Keratinocyte (primary cell): Measurements from ENCODE around the gene ZNF521.

ENCODE experiments used
- CTCF ChIP-seq, 3 experiments: IDR thresholded peaks in 1 of 3; conservative IDR thresholded peaks in 1 of 3; optimal IDR thresholded peaks in 1 of 3; 2 replicates in 2 of 3; 3 replicates in 1 of 3; pipeline versions ENCODE3 to v1.5.1; 2011; ENCODE audit warnings: low read length in 3 of 3, mild to moderate bottlenecking in 3 of 3, moderate library complexity in 2 of 3, control low read depth in 1 of 3, inconsistent platforms in 1 of 3; ENCODE audit not compliant: insufficient read depth in 2 of 3; ENCODE audit errors: extremely low read depth in 1 of 3
- EZH2 ChIP-seq: IDR thresholded peaks from one replicate; pipeline ENCODE4 v1.6.1; 2012; ENCODE audit warnings: inconsistent platforms, mild to moderate bottlenecking, low read length, moderate library complexity

GRCh38 chr18:25278394-25278793, 73.6 kb downstream of the ZNF521 start:
- TF ChIP-seq CTCF (optimal IDR thresholded peaks at IDR 0.05 in 1 of 3, IDR thresholded peaks at IDR 0.05 in 1 of 3, conservative IDR thresholded peaks at IDR 0.05 in 1 of 3; ENCODE audit: extremely low read depth in 1 of 3, insufficient read depth in 2 of 3, low read length in 3 of 3) (no peak), EZH2 (no peak)
